Measurements from ENCODE around the gene CNTN4. TPM values are rescaled to one million over a fixed set of nuclear protein-coding genes. Genes with fewer than 3 reads are reported as not detected.

Gene CNTN4
- total and polyA plus RNA-seq, 4 donors: 1.5 to 30.7 (median 5.7) TPM

DNA sequence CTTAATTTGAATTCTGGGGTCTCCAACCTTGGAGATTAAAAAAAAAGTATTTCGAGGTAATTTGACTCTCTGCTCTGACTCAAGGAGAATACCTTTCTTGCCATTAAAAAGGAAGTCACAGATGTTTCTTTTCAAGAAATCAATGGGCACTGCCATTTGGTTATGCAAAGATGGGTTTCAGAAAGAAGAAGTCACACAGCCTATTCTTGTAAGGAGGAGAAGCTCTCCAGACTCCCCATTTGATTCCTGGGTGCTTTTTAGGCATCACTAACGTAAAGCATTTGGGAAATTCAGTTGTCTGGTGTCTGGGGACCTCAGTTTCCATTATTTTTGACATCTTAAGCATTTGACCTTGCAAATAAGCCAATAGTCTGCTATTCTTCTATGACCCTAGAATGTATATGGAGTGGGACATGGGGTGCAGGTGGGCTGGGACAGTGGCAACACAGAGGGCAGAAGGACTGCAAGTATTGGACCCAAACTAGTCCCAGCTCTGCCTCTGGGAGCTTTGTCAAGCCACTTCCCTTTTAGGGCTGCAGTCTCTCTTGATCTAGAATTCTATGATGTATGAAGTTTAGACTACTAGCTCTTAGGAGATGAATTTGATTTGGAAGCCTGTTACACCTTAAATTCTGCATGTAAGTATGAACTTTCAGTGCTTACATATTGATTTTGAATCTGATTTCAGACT, 983.7 kb downstream of the CNTN4 start:
- TF ChIP-seq, protein P1, sequence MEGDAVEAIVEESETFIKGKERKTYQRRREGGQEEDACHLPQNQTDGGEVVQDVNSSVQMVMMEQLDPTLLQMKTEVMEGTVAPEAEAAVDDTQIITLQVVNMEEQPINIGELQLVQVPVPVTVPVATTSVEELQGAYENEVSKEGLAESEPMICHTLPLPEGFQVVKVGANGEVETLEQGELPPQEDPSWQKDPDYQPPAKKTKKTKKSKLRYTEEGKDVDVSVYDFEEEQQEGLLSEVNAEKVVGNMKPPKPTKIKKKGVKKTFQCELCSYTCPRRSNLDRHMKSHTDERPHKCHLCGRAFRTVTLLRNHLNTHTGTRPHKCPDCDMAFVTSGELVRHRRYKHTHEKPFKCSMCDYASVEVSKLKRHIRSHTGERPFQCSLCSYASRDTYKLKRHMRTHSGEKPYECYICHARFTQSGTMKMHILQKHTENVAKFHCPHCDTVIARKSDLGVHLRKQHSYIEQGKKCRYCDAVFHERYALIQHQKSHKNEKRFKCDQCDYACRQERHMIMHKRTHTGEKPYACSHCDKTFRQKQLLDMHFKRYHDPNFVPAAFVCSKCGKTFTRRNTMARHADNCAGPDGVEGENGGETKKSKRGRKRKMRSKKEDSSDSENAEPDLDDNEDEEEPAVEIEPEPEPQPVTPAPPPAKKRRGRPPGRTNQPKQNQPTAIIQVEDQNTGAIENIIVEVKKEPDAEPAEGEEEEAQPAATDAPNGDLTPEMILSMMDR (IDR thresholded peaks at IDR 0.05; ENCODE audit: control extremely low read depth, extremely low read depth): no peak
- H3K9me3 ChIP-seq (ENCODE audit: control insufficient read depth in 4 of 4, insufficient read depth in 3 of 4, low read length in 3 of 4): no peaks in the 10 kb centered on the region
- H3K36me3 ChIP-seq (ENCODE audit: control insufficient read depth in 4 of 4, insufficient read depth in 4 of 4, low read length in 4 of 4): no peaks in the 10 kb centered on the region
- ATAC-seq (ENCODE audit: insufficient read depth, low FRiP score) (no peak), DNase-seq (no peak)
- no peaks in the 10 kb centered on the region for H3K4me1 ChIP-seq (ENCODE audit: control insufficient read depth in 5 of 5, insufficient read depth in 5 of 5, low read length in 5 of 5)
- H3K27ac ChIP-seq (ENCODE audit: low read depth in 1 of 2, low read length in 1 of 2): no peak overlapping the region
- no peaks in the 10 kb centered on the region for H3K27me3 ChIP-seq (ENCODE audit: control insufficient read depth in 3 of 3, insufficient read depth in 3 of 3, low read length in 2 of 3)
- WGBS, 2 donors: 72 to 78% methylated on average over 2 of the region's 2 CpGs
- no peak overlapping the region for H3K4me3 ChIP-seq
- H3K9ac ChIP-seq (ENCODE audit: insufficient read depth in 1 of 2, low read length in 2 of 2): no peak overlapping the region

DNA sequence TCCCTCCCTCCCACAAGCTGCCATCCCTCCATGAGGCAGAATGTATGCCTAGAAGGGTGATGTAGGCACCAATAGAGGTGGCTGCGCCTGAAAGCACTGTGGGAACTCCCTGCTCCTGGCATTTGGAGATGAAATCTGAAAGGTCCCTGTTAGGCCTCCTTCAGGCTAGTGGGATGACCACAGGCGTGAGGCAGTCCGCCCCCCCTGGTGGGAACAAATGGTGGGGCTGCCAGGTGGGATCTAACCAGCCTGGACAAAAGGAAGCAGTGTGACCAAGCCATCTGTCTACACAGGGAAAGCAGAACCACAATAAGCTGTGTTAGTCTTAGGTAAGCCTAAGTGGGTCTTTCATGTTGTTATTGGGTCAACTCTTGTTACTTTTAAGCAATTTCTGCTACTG, 986.2 kb downstream of the CNTN4 start:
- no peak overlapping the region for H3K9ac ChIP-seq (ENCODE audit: insufficient read depth in 1 of 2, low read length in 2 of 2)
- no peaks in the 10 kb centered on the region for H3K36me3 ChIP-seq (ENCODE audit: control insufficient read depth in 4 of 4, insufficient read depth in 4 of 4, low read length in 4 of 4)
- H3K9me3 ChIP-seq (ENCODE audit: control insufficient read depth in 4 of 4, insufficient read depth in 3 of 4, low read length in 3 of 4): no peaks in the 10 kb centered on the region
- TF ChIP-seq, protein P1 (IDR thresholded peaks at IDR 0.05; ENCODE audit: control extremely low read depth, extremely low read depth): no peak
- ATAC-seq (ENCODE audit: insufficient read depth, low FRiP score) (no peak), DNase-seq (no peak)
- H3K4me3 ChIP-seq: no peak overlapping the region
- H3K27ac ChIP-seq (ENCODE audit: low read depth in 1 of 2, low read length in 1 of 2): no peak overlapping the region
- 69 to 84% methylated on average over 3 of the region's 3 CpGs for WGBS, 2 donors
- no peaks in the 10 kb centered on the region for H3K4me1 ChIP-seq (ENCODE audit: control insufficient read depth in 5 of 5, insufficient read depth in 5 of 5, low read length in 5 of 5)
- no peaks in the 10 kb centered on the region for H3K27me3 ChIP-seq (ENCODE audit: control insufficient read depth in 3 of 3, insufficient read depth in 3 of 3, low read length in 2 of 3)

DNA sequence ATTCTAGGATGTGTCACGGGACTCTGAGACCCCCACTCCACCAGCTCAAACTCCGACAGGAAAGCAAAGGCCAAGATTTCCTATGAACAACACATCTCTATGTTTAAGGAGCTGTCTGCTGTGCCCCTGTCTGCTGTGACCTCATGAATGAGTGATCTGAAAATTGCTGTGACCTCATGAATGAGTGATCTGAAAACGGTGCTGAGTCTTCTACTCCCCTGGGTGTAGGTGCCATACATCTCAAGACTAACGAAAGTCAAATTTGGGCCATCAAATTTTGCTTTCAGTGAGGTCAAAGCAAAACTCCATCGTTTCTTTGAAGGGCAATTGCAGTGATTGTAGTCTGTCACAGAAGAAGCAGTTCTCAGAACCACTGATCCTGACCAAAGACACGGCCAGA, 987.1 kb downstream of the CNTN4 start:
- TF ChIP-seq, protein P1 (IDR thresholded peaks at IDR 0.05; ENCODE audit: control extremely low read depth, extremely low read depth): no peak
- Histone ChIP-seq H3K27me3 (ENCODE audit: control insufficient read depth in 3 of 3, insufficient read depth in 3 of 3, low read length in 2 of 3) (no peaks in the 10 kb centered on the region), H3K9ac (ENCODE audit: insufficient read depth in 1 of 2, low read length in 2 of 2) (no peak overlapping the region), H3K4me1 (ENCODE audit: control insufficient read depth in 5 of 5, insufficient read depth in 5 of 5, low read length in 5 of 5) (no peaks in the 10 kb centered on the region), H3K9me3 (ENCODE audit: control insufficient read depth in 4 of 4, insufficient read depth in 3 of 4, low read length in 3 of 4) (no peaks in the 10 kb centered on the region), H3K36me3 (ENCODE audit: control insufficient read depth in 4 of 4, insufficient read depth in 4 of 4, low read length in 4 of 4) (no peaks in the 10 kb centered on the region), H3K4me3 (no peak overlapping the region), H3K27ac (ENCODE audit: low read depth in 1 of 2, low read length in 1 of 2) (no peak overlapping the region)
- ATAC-seq (ENCODE audit: insufficient read depth, low FRiP score) (no peak), DNase-seq (no peak)
- WGBS, 2 donors: 82% methylated on average over 6 of the region's 6 CpGs

DNA sequence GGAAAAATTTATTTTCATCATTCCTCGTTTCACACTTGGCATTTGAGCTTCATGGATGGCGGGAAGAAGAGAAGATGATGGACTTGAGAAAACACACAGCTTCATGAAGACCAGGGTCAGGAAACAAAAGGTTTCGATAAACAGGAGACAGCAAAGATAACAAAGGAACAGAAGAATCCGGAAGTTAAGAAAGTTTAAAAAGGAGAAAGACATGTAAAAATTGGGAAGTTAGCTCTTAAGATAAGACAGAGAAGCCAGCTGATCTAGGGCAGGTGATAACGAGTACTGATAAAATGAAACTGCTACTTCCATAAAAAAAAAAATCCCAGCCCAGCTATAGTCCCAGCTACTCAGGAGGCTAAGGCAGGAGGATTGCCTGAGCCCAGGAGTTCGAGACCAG, 987.6 kb downstream of the CNTN4 start:
- DNase-seq (no peak), ATAC-seq (ENCODE audit: insufficient read depth, low FRiP score) (no peak)
- 45 to 57% methylated on average over 6 of the region's 6 CpGs for WGBS, 2 donors
- Histone ChIP-seq H3K4me1 (ENCODE audit: control insufficient read depth in 5 of 5, insufficient read depth in 5 of 5, low read length in 5 of 5) (no peaks in the 10 kb centered on the region), H3K36me3 (ENCODE audit: control insufficient read depth in 4 of 4, insufficient read depth in 4 of 4, low read length in 4 of 4) (no peaks in the 10 kb centered on the region), H3K9me3 (ENCODE audit: control insufficient read depth in 4 of 4, insufficient read depth in 3 of 4, low read length in 3 of 4) (no peaks in the 10 kb centered on the region), H3K9ac (ENCODE audit: insufficient read depth in 1 of 2, low read length in 2 of 2) (no peak overlapping the region), H3K4me3 (no peak overlapping the region), H3K27me3 (ENCODE audit: control insufficient read depth in 3 of 3, insufficient read depth in 3 of 3, low read length in 2 of 3) (no peaks in the 10 kb centered on the region), H3K27ac (ENCODE audit: low read depth in 1 of 2, low read length in 1 of 2) (no peak overlapping the region)
- TF ChIP-seq, protein P1 (IDR thresholded peaks at IDR 0.05; ENCODE audit: control extremely low read depth, extremely low read depth): no peak
